Retinal pigment epithelial cell (primary cell): ENCODE results near the gene SPAG7.
"Not testable (repeated sequence)": the region's sequence is repeated elsewhere in the genome, so short reads cannot be mapped to it uniquely, and the experiment has no call there.

Source experiments
- DNase-seq: peaks from one replicate; pipeline ENCODE4 v3.0.0-alpha.2; 2010; ENCODE audit warnings: low read depth
- H3K4me3 ChIP-seq: 2 replicates; pipeline ENCODE4 v1.5.1; 2011; ENCODE audit warnings: mild to moderate bottlenecking, low read length, control low read depth, moderate library complexity
- TF ChIP-seq, protein P1 (sequence below): conservative IDR thresholded peaks from 2 replicates; pipeline ENCODE4 v1.5.1; 2011; ENCODE audit warnings: low read depth, low read length, control low read depth, inconsistent platforms

The SPAG7 gene

DNA sequence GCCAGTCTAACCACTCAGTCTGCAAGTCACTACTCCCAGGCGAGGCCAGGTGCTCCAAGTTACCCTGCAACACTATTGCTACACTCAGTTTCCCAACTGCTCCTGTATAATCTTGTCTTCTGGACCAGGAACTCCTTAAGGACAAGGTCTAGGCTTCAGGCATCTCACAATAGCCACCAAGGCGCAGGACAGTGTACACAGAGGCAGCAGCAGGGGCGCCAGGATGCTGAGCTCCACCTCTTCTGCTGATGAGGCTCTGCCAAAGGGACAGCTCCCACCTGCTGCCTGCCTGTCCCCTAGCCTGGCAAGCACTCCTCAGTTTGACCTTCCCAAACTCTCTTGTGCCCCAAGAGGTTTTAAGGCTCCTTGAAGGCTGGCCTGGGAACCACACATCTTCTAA is 31.2 kb downstream of the SPAG7 start:
- H3K4me3 ChIP-seq, result no peak overlapping the region
- DNase-seq, result no peak
- TF ChIP-seq, protein P1, sequence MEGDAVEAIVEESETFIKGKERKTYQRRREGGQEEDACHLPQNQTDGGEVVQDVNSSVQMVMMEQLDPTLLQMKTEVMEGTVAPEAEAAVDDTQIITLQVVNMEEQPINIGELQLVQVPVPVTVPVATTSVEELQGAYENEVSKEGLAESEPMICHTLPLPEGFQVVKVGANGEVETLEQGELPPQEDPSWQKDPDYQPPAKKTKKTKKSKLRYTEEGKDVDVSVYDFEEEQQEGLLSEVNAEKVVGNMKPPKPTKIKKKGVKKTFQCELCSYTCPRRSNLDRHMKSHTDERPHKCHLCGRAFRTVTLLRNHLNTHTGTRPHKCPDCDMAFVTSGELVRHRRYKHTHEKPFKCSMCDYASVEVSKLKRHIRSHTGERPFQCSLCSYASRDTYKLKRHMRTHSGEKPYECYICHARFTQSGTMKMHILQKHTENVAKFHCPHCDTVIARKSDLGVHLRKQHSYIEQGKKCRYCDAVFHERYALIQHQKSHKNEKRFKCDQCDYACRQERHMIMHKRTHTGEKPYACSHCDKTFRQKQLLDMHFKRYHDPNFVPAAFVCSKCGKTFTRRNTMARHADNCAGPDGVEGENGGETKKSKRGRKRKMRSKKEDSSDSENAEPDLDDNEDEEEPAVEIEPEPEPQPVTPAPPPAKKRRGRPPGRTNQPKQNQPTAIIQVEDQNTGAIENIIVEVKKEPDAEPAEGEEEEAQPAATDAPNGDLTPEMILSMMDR, result no peak

DNA sequence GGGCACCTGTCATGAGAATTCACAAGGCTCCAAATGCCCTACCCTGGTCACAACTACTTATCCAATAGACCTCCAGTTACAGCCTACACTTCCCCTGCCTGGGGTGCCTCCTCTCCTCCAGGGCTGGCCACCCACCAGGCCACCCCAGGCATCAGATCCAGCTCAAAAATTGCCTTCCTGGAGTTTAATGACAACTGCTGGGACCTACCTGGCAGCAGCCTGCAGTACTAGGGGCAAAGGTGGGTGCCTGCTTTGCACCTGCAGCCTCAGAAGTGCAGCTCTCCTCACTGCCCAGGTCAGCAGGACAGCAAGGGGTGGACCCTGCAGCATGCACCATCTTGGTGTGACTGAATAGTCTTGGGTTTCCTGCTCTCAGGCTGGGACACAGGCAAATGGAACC is 32.0 kb downstream of the SPAG7 start:
- DNase-seq, result no peak
- TF ChIP-seq, protein P1, result no peak

DNA sequence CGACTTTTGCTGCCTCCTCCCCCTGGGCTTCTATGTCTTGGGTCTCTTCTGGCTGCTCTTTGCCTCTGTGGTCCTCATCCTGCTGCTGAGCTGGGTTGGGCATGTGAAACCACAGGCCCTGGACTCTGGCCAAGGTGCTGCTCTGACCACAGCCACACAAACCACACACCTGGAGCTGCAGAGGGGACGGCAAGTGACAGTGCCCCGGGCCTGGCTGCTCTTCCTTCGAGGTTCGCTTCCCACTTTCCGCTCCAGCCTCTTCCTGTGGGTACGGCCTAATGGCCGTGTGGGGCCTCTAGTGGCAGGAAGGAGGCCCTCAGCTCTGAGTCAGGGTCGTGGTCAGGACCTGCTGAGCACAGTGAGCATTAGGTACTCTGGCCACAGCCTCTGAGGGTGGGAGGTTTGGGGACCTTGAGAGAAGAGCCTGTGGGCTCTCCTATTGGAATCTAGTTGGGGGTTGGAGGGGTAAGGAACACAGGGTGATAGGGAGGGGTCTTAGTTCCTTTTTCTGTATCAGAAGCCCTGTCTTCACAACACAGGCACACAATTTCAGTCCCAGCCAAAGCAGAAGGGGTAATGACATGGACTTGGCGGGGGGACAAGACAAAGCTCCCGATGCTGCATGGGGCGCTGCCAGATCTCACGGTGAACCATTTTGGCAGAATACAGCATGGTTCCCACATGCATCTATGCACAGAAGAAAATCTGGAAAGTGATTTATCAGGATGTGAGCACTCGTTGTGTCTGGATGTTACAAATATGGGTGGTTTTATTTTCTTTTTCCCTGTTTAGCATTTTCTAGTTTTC is 33.2 kb downstream of the SPAG7 start:
- no peak overlapping the region for H3K4me3 ChIP-seq
- TF ChIP-seq, protein P1, result peak; percentile 51
- no peak for DNase-seq

More for the DNA sequence above, 32.0 kb downstream of the SPAG7 start:
- H3K4me3 ChIP-seq, result no peak overlapping the region

DNA sequence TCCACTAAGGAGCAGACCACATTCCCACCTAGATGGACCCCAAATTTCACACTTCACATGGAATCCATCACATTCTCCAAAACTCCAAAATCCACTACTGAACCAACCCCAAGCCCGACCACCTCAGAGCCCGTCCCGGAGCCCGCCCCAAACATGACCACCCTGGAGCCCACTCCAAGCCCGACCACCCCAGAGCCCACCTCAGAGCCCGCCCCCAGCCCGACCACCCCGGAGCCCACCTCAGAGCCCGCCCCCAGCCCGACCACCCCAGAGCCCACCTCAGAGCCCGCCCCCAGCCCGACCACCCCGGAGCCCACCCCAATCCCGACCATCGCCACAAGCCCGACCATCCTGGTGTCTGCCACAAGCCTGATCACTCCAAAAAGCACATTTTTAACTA is 34.0 kb downstream of the SPAG7 start:
- DNase-seq, result no peak
- TF ChIP-seq, protein P1, result no peak
- H3K4me3 ChIP-seq, result no peak overlapping the region

DNA sequence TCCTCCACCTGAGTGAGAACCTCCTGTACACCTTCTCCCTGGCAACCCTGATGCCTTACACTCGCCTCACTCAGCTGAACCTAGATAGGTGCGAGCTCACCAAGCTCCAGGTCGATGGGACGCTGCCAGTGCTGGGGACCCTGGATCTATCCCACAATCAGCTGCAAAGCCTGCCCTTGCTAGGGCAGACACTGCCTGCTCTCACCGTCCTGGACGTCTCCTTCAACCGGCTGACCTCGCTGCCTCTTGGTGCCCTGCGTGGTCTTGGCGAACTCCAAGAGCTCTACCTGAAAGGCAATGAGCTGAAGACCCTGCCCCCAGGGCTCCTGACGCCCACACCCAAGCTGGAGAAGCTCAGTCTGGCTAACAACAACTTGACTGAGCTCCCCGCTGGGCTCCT is 34.9 kb downstream of the SPAG7 start:
- no peak overlapping the region for H3K4me3 ChIP-seq
- TF ChIP-seq, protein P1, result no peak
- no peak for DNase-seq

DNA sequence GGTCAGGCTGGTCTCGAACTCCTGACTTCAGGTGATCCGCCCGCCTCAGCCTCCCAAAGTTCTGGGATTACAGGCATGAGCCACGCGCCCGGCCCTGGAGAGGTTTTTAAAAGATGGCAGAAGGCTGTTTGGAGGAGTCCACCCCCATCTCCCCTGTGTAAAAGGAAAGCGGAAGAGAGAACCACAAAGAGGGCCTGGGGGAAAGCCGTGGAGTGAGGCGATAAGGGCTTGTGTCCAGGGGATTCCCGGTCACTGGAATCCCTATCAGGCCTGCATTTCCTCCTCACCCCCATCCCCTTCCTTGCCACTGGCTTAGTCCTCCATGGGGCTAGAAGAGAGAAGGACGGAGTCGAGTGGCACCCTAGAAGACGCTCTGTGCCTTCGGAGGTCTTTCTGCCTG is 35.7 kb downstream of the SPAG7 start, which contains the start of gene GP1BA:
TSS of gene GP1BA (plus strand) at position 315 of the 400 bp plus-strand sequence. CDS start 328 bp downstream, outside the sequence.
- no peak for DNase-seq
- TF ChIP-seq, protein P1, result no peak
- H3K4me3 ChIP-seq, result no peak within 1 kb of the TSS

DNA sequence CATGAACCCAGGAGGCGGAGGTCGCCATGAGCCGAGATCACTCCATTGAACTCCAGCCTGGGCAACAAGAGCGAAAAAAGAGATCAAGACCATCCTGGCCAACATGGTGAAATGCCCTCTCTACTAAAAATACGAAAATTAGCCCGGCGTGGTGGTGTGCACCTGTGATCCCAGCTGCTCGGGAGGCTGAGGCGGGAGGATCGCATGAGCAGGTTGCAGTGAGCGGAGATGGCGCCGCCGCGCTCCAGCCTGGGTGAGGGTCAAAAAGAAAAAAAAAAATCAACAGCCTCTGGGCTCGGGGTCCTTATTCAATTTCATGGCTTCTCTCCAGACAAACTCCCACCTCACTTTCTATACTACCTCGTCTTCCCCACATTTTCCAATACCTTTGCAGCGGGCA is 38.7 kb downstream of the SPAG7 start:
- DNase-seq, result no peak
- TF ChIP-seq, protein P1, result no peak
- no peak overlapping the region for H3K4me3 ChIP-seq

DNA sequence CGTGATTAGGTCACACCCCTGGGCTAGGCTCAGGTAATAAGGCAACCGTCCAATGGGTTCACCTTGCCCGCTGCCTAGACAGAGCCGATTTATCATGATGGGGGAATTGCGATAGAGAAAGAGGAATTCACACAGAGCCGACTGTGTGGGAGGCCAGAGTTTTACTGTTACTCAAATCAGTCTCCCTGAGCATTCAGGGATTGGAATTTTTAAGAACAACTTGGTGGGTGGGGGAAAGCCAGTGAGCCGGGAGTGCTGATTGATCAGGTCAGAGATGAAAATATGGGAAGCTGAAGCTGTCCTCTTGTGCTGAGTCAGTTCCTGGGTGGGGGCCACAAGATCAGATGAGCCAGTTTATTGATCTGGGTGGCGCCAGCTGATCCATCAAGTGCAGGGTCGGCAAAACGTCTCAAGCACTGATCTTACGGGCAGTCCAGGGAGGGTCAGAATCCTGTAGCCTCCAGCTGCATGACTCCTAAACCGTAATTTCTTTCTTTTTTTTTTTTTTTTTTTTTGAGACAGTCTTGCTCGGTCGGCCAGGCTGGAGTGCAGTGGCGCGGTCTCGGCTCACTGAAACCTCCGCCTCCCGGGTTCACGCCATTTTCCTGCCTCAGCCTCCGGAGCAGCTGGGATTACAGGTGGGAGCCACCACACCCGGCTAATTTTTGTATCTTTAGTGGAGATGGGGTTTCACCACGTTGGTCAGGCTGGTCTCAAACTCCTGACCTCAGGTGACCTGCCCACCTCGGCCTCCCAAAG is 40.9 kb downstream of the SPAG7 start:
- DNase-seq, H3K4me3 ChIP-seq: not testable (repeated sequence)
